ENCODE results near the gene CDK5RAP2.
"Not testable (repeated sequence)": the region's sequence is repeated elsewhere in the genome, so short reads cannot be mapped to it uniquely, and the experiment has no call there.

CDK5RAP2 gene

DNA sequence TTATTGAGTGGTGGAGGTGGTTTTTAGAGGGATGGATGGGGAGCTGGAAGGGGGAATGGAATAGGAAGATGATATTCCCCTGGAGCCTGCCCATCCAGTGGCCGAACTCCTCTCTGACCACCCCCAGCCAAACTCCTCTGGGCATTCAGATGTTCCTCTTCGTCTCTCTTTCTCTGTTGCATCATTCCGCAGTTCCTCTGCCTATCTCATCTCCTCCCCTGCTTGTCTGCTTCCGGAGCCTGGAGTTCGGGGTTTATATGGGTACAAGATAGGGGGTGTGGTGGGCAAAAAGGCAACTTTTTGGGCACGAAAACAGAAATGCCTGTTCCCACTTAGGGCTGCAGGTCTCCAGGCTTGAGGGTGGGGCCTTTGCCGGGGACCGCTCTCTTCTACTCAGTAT is 12.2 kb upstream of the CDK5RAP2 start:
- no peak for DNase-seq (ENCODE audit: low read depth in 2 of 2, low spot score in 1 of 2)

DNA sequence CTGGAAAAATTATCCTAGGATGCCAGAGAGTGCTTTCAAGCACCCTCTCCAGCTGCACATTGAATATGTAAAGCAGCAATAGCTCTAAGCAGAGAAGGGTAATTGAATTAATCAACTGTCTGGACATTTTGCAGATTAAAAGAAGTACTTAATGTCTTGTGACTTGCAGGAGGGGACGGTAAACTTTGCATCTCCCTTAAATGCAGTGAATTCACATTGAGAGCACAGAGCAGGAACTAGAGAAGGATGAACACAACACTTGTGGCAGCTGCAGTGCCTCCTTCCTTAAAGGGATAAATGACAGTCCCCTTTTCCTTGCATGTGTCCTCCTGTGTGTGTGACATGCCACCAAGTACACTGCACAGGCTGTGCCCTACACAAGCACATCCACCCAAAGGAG is 7.4 kb upstream of the CDK5RAP2 start:
- DNase-seq (ENCODE audit: low read depth in 2 of 2, low spot score in 1 of 2) = no peak

DNA sequence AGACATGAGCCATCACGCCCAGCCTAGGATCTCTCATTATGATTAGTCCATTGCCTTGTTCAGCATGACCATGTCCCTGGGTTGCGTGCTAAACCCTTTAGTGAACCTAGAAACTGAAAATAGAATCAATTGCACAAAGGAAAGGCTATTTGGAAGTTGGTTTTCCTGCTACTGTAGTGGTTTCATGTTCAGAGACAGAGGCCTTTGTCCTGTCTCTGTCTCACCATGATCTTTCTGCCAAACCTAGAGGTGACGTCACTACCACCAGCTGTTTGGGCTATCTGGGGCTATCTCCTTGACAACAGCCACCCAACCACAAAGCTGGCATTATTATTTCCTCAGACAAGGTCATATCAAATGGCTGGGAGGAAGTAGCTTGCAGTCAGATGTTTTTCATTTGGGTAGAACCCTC is 4.0 kb upstream of the CDK5RAP2 start:
- DNase-seq (ENCODE audit: low read depth in 2 of 2, low spot score in 1 of 2) = no peak

DNA sequence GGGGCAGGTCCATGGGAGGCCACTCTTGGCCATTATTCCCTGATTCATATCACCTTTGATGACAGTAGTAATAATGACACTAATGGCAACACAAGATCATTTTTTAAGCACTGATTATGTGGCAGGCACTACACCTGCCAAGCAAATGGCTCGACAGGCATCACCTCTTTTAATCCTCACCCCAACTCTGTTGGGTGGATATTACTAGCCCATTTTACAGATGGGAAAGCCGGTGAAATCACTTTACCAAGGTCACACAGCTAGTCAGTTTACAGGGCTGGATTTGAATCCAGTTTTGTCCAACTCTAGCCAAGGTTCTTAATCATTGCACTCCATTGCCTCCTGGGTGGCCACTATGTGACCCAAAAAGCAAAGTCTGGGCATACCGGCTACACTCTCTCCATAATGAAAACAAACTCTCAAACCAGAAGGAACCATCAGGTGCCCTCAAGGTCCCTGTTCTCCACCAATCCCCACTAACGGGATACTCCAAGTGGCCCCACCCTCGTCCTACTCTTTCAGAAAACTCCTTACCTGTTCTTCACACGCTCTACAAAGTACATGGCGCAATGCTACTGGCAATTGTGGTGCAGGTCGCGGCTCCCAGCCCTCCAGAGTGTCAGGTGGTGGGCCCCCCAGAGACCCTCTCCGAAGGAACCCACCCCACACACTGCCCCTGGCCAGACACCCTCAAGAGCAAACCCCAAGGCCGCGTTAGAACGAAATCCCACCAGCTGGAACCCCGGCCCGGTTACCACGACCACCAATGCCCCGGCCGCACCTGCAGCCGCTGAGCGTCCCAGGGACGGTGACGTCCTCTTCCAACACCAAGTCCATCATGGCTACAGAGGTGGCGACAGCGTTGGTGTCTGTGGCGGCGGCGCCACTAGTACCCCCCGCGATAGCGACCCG is 572 bp downstream of the CDK5RAP2 start:
- DNase-seq (ENCODE audit: low read depth in 2 of 2, low spot score in 1 of 2) = no peak

DNA sequence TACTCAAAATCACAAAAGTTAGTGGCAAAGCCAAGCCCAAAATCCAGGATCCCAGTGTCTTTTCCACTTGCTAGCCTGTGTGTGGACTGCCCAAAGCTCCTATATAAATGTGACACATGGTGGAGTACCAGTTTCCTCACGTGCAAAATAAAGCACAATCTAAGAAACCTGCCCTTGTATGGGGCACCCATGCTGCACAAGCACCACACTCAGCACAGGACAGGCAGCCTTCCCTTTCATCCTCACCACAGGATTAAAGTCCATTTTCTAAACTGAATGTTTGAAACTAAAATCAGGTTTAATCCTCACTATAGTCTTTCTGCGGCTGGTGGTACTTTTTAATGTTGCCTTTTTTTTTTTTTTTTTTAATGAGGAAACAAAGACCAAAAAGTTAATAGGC is 5.5 kb downstream of the CDK5RAP2 start:
- no peak for DNase-seq (ENCODE audit: low read depth in 2 of 2, low spot score in 1 of 2)

DNA sequence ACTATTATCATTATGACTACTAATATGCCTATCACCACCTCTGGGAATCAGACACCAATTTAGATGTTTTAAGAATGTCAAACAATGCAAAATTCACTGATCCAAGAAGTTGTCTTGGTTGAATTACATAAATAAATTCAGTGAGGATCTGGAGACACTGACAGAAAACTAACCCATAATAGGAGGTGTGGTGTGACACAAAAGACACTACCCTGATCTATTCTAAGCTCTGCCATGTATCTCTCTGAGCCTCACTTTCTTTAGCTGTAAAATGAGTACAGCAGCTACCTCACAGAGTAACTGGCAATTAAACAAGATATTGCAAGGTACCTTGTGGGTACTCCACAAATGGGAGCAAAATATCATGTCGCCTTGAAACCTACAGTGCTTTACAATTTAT is 7.5 kb downstream of the CDK5RAP2 start:
- no peak for DNase-seq (ENCODE audit: low read depth in 2 of 2, low spot score in 1 of 2)

DNA sequence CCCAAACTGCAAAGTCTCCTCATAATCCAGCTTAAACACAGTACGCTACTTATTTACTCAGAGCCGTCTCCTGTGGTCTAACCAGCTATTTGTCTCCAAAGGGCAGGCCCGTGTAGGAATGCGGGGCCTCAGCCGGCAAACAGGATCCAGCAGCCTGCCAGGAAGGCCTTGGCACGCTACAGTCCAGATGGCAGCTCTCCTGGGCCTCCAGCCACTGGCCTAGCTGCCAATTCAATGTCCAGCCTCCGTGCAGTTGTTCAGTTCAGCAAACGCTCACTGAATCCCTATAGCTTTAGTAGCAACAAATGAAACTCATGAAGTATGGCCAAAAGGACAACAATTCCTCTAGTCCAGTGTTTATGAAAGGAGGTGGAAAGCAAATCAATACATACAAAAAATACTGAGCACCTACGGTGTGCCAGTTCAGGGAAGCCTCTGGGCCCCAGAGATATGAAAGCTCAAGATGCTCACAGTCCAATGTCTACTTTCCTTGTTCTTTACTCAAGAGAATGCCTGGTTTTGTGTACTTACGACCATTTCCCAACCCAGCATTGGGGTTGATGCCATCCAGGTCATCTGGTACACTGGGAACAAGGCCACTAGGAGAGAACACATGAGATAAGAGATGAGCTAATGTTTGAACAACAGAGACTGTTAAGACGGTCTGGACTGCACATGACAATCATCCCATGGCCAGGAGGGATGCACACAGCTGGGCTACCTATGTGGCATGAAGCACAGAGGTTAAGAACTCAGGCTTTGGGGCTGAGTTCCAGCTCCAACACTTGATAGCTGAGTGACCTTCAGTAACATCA is 8.3 kb downstream of the CDK5RAP2 start:
- no peak for DNase-seq (ENCODE audit: low read depth in 2 of 2, low spot score in 1 of 2)

DNA sequence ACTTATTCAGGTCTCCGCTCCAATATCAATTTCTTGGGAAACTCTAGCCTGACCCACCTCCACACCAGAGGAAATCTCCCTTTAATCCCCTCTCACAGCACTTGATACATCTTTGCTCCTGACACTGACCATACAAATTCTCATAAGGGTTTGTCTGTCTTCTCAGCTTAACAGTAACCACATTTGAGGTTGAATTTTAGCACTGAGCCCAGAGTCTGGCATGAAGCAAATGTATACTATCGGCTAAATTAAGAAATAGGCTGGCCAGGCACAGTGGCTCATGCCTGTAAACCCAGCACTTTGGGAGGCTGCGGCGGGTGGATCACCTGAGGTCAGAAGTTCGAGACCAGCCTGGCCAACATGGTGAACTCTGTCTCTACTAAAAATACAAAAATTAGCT is 9.7 kb downstream of the CDK5RAP2 start:
- no peak for DNase-seq (ENCODE audit: low read depth in 2 of 2, low spot score in 1 of 2)

DNA sequence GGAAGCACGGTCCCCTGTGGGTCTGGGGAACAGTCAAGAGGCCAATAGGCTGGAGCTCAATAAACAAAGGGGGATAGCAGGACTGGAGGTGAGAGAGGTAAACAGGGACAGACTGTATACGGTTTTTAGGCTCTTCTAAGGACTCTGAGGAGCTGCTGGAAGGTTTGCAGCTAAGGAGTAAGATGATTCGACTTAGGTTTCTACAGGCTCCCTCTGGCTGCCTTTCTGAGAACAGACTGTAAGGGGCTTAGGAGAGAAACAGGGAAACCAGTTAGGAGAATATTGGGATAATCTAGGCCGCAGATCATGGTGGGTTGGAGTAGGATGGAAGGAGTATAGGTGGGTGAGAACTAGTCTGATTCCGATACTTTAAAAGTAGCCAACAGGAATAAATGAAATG is 10.4 kb downstream of the CDK5RAP2 start:
- no peak for DNase-seq (ENCODE audit: low read depth in 2 of 2, low spot score in 1 of 2)

DNA sequence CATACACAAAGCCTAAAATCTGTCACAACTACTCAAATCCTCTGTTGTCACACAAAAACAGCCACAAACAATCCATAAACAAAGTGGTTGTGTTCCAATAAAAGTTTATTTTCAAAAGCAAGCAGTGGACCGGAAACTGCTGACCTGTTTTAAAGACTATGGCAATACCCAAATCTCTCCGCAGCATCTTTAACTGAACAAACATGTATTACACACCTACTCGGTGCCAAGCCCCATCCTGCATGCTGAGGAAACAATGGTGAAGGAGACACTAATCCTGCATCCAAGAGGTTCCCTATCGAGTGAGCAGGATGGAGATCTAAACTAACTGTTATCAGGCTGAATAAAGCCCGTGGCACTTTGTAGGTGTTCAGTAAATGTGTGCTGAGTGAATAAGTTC is 11.2 kb downstream of the CDK5RAP2 start:
- DNase-seq (ENCODE audit: low read depth in 2 of 2, low spot score in 1 of 2) = no peak

DNA sequence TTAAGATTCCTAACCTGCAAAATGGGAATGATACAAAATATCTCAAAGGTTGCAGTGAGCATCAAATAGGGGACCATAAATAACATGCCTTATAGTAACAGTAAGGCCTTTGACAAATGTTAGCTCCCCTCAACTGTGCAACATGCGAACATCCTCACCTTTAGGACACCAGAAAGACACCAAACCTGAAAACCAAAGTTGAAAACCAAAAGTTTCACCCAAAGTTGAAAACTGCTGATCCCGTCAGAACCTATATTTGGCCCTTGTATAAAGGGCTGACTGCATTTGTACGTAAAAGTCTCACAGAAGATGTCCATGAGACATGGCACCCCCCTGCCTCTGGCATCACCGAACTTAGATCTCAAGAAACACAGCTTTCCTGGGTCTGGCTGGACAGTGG is 12.1 kb downstream of the CDK5RAP2 start:
- DNase-seq (ENCODE audit: low read depth in 2 of 2, low spot score in 1 of 2) = no peak

DNA sequence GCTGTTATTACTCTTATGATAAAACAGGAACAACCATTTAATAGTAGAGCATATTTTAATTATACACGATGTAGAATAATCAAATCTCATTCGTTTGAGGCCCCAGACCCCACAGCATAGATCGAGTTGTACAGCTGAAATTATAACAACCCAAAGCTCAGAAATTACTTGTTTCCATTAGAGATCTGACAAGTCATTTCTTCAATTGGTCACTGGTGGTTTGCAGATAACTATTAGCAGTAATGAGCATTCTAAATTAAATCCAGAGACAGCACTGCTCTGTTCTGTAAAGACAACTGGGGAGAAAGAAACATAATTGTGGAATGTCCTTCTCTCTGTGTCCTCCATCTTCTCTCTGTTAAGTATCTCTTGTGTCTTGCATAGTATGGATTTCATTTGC is 12.9 kb downstream of the CDK5RAP2 start:
- no peak for DNase-seq (ENCODE audit: low read depth in 2 of 2, low spot score in 1 of 2)

DNA sequence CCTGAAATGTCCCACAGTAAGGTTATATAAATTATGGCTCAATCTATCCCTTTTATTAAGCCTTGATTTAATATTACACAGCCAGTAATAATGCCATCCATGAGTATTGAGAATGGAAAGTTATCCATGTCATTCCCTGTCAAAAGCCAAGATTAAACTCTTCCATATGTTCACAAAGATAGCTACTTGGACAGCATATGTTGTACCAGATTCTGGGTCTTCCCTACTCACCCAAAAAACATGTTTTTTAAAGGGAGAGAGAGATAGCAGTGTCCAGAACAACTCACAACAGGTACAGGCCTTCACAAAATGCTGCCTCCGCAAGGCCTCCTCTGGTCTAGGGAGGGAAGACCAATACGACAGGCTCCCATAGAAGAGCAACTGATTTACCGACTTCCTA is 15.4 kb downstream of the CDK5RAP2 start:
- no peak for DNase-seq (ENCODE audit: low read depth in 2 of 2, low spot score in 1 of 2)

DNA sequence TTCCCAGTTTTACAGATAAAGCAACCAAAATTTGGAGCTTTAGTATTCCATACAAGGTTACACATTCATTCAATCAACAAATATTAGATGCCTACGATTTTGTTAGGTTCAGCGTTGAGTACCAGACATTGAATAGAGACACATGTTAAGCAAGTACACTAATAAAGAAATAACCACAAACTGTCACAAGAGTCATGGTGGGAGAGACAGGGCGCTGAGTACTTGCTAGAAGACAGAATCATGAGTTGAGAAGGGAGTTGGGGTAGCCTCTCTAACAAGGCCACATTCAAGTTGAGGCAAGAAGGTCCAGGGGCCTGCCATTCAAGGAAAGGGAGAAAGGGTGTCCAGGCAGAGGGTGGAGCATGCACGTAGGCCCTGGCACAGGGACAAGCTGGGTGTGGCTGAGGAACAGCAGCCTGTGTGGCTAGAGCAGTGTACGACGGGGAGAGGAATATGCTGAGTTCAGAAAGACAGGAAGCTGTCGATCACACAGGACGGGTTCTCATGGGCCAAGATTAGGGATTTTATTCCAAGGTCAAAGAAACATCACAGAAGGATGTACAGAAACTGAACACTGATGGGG is 17.0 kb downstream of the CDK5RAP2 start:
- DNase-seq (ENCODE audit: low read depth in 2 of 2, low spot score in 1 of 2) = no peak

DNA sequence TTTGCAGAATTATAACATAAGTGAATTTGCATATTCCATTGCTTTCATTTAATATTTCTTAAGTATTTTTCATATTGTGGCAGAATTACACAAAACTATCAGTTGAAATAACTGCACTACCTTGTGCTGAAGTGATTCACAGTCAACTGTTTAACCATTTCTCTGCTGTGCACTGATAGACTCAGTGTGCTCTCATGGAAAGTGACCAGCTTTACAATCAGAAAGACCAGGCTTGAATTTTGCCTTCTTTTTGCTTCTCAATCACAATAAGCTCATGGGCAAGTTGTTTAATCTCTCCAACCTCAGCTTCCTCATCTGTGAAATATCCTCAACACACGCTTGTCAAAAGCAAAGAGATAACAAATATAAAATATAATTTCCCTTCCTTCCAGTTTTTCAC is 18.3 kb downstream of the CDK5RAP2 start:
- no peak for DNase-seq (ENCODE audit: low read depth in 2 of 2, low spot score in 1 of 2)

DNA sequence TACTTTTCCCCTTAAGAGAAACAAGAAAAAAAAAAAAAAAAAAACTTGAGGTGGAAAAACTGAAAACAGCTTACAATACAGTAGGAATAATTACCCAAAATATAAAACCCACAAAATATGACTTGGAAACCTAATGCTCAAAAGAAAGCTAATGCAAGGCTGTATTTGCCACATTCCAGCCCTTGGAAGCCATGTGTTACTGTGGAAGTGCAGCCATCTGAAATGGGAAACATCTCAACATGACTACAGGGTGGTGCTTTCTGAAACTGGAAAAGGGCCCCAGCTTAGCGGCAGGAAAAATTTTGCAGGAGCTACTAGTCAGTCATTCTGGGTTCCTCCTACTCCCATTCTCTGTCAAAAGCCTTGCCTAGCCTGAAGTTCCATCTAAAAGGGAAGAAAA is 20.4 kb downstream of the CDK5RAP2 start:
- no peak for DNase-seq (ENCODE audit: low read depth in 2 of 2, low spot score in 1 of 2)

DNA sequence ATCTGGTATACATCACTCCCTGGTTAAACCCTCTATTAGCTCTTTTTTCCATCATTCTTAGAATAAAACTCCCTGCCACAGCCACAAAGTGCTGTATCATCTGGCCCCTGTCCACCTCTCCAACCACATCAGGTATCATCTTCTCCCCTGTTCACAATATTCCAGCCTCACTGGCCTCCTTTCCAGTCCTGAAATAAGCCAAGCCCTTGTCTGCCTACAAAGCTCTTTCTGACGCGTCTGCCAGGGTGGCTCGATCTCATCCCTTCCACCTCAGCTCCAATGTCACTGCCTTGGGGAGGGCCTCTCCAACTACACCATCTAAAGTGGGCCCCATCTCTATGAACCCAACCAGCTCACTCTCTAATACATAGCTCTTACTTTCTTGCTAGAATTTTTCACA is 21.5 kb downstream of the CDK5RAP2 start:
- DNase-seq (ENCODE audit: low read depth in 2 of 2, low spot score in 1 of 2) = no peak

DNA sequence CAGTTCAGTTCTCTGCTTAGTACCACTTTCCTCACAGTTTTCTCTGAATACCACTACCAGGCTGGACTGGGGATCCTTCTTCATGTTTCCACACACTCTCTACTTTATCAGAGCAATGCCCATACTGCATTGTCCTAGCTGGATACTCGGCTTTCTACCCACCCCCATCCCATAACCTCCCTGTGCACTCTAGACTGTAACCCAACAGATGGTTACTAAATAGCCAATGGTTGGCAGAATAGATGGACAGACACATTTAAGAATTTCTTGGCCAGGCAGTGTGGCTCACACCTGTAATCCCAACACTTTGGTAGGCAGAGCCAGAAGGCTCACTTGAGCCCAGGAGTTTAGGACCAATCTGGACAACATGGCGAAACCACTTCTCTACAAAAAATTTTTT is 22.8 kb downstream of the CDK5RAP2 start:
- no peak for DNase-seq (ENCODE audit: low read depth in 2 of 2, low spot score in 1 of 2)

DNA sequence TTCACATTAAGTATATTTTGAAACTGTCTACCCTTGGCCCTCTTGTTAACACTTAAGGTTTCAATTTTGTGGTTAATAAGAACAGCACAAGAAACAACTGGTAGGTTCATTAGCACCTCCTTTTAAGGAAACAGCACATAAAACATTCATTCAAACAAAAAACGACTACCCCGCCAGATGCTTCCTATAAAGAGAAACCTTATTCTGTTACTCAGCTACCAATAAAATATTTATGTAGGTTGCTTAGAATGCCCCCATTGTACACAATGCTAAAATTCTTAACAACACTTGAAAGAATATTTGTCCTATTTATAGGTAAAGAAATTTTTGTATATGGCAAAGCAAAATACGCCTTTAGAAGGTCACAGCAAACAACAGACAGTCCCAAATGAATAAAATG is 23.2 kb downstream of the CDK5RAP2 start:
- DNase-seq (ENCODE audit: low read depth in 2 of 2, low spot score in 1 of 2) = no peak

DNA sequence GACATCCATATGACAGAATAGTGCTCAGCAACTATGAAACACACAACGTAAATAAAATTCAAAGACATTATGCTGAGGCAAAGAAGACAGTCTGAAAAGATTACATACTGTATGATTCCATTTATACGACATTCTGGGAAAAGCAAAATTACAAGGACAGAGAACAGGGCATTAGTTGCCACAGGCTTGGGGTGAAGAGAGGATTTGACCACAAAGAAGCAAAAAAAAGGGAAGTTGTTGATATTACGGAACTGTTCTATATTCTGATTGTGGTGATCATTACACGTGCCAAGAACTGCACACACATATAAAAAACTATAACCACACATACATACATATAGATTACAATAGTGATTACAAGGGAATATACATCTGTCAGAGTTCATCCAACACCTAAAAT is 24.1 kb downstream of the CDK5RAP2 start:
- DNase-seq (ENCODE audit: low read depth in 2 of 2, low spot score in 1 of 2) = no peak

DNA sequence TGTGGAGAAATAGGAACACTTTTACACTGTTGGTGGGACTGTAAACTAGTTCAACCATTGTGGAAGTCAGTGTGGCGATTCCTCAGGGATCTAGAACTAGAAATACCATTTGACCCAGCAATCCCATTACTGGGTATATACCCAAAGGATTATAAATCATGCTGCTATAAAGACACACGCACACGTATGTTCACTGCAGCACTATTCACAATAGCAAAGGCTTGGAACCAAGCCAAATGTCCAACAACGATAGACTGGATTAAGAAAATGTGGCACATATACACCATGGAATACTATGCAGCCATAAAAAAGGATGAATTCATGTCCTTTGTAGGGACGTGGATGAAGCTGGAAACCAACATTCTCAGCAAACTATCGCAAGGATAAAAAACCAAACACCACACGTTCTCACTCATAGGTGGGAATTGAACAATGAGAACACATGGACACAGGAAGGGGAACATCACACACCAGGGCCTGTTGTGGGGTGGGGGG is 27.7 kb downstream of the CDK5RAP2 start:
- DNase-seq (ENCODE audit: low read depth in 2 of 2, low spot score in 1 of 2) = not testable (repeated sequence)
